Sigmoid colon (tissue), 7 donors: ENCODE measurements around the gene BACE2. TPM values are rescaled to one million over a fixed set of nuclear protein-coding genes. Genes with fewer than 3 reads are reported as not detected.

ENCODE experiments used
- DNase-seq: peaks from one replicate; pipeline ENCODE4 v3.0.0-alpha.2; 2019
- H3K27ac ChIP-seq, 4 donors: fragments of 200-600 bp; sonication (generic); one replicate each; pipeline ENCODE4 v1.5.1; 2016 to 2019; ENCODE audit warnings: mild to moderate bottlenecking in 1 of 4
- H3K27me3 ChIP-seq, 3 donors: fragments of 200-600 bp; sonication (generic); one replicate each; pipeline ENCODE4 v1.5.1; 2019; ENCODE audit warnings: mild to moderate bottlenecking in 1 of 3
- H3K36me3 ChIP-seq, 4 donors: fragments of 200-600 bp; sonication (generic); one replicate each; pipeline ENCODE4 v1.5.1; 2016 to 2019
- H3K4me1 ChIP-seq, 4 donors: fragments of 200-600 bp; sonication (generic); one replicate each; pipeline ENCODE4 v1.5.1; 2017 to 2019
- H3K4me3 ChIP-seq, 4 donors: fragments of 200-600 bp; sonication (generic); one replicate each; pipeline ENCODE4 v1.5.1; 2017 to 2019; ENCODE audit warnings: mild to moderate bottlenecking in 2 of 4, moderate library complexity in 1 of 4
- H3K9me3 ChIP-seq, 4 donors: fragments of 200-600 bp in 3 of 4; sonication (generic) in 3 of 4; one replicate each; pipeline versions ENCODE4 v1.5.1 to v1.6.1; 2013 to 2019
- EP300 ChIP-seq, 4 donors: sonication (generic); formaldehyde crosslinking; IDR thresholded peaks; one replicate each; pipeline ENCODE4 v1.6.1; 2017; ENCODE audit warnings: antibody characterized with exemption in 4 of 4
- POLR2A ChIP-seq, 2 donors: fragments of 450-650 bp; IDR thresholded peaks; one replicate each; pipeline ENCODE4 v1.6.1; 2016; ENCODE audit warnings: antibody characterized with exemption in 2 of 2, mild to moderate bottlenecking in 2 of 2, moderate library complexity in 2 of 2
- POLR2AphosphoS5 ChIP-seq, 4 donors: sonication (generic); formaldehyde crosslinking; IDR thresholded peaks; one replicate each; pipeline ENCODE4 v1.6.1; 2017; ENCODE audit warnings: antibody characterized with exemption in 4 of 4
- WGBS, 2 donors: extraction: QIAGEN DNeasy Blood & Tissue Kit; methylation state at CpG; one replicate each; pipeline ENCODE4 v1.1.7; 2013; 5-methylcytosine and 5-hydroxymethylcytosine counted together
- intact Hi-C: fragments of 100-400 bp; cut with DNase I; formaldehyde crosslinking; loops from one replicate; pipeline ENCODE4 v1.15.1; 2023
- polyA plus RNA-seq, 3 donors: library from polyadenylated mRNA; stranded (reverse); fragments of 200-250 nt; gene quantifications; one replicate each; pipeline ENCODE4 v1.2.3, GENCODE V29; 2013
- total RNA-seq, 4 donors: library from RNA; depleted of rRNA; stranded (reverse); fragments of >200 nt; gene quantifications; one replicate each; pipeline ENCODE4 v1.1.0, GENCODE V29; 2016
- TF ChIP-seq, protein P1 (sequence below), 4 experiments: fragments of 450-650 bp in 3 of 4; fragments of 200-600 bp in 1 of 4; IDR thresholded peaks; one replicate each; pipeline ENCODE4 v1.5.1; 2016 to 2019; ENCODE audit warnings: antibody characterized with exemption in 4 of 4, mild to moderate bottlenecking in 3 of 4, moderate library complexity in 2 of 4
- donor health status: healthy with polysubstance abuse.
- donor health status: Bipolar disorder and iron deficiency.
- donor health status: healthy.

BACE2 gene
- total and polyA plus RNA-seq, 7 donors, result 12.0 to 204 (median 52.8) TPM

DNA sequence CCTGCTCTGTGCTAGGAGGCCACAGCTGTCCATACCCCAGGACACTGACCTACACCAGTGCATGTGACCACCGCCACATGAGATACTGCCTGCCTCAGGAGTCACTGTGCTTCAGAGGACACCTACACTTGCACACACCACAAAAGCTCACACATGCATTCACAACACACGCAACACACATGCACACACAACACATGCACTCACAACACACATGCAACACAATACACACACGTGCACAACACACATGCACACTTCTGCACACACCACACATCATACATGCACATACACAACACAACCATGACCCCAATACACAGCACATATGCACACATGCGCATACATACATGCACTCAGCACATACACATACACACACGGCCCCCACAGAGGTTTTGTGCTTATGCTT, 28.7 kb upstream of the BACE2 start:
- intact Hi-C loops, result loop anchor here (10.0 kb wide), 1 partner anchor 994 kb away; no protein-coding TSS in a partner anchor
- TF ChIP-seq, protein P1, sequence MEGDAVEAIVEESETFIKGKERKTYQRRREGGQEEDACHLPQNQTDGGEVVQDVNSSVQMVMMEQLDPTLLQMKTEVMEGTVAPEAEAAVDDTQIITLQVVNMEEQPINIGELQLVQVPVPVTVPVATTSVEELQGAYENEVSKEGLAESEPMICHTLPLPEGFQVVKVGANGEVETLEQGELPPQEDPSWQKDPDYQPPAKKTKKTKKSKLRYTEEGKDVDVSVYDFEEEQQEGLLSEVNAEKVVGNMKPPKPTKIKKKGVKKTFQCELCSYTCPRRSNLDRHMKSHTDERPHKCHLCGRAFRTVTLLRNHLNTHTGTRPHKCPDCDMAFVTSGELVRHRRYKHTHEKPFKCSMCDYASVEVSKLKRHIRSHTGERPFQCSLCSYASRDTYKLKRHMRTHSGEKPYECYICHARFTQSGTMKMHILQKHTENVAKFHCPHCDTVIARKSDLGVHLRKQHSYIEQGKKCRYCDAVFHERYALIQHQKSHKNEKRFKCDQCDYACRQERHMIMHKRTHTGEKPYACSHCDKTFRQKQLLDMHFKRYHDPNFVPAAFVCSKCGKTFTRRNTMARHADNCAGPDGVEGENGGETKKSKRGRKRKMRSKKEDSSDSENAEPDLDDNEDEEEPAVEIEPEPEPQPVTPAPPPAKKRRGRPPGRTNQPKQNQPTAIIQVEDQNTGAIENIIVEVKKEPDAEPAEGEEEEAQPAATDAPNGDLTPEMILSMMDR (IDR thresholded peaks at IDR 0.05), result no peak
- no peak for TF ChIP-seq EP300 (IDR thresholded peaks at IDR 0.05)
- no peak for TF ChIP-seq POLR2A (IDR thresholded peaks at IDR 0.05)
- TF ChIP-seq POLR2AphosphoS5 (IDR thresholded peaks at IDR 0.05), result no peak
- H3K9me3 ChIP-seq, result no peaks in the 10 kb centered on the region
- H3K27me3 ChIP-seq, result no peaks in the 10 kb centered on the region
- H3K27ac ChIP-seq, result no peak overlapping the region
- DNase-seq, result no peak
- WGBS, 2 donors, result 87 to 88% methylated on average over 5 of the region's 5 CpGs
- H3K4me3 ChIP-seq, result no peak overlapping the region
- H3K4me1 ChIP-seq, result peaks cover 0 to 14% (median 10%) of the 10 kb centered on the region in 4 donors
- H3K36me3 ChIP-seq, result no peaks in the 10 kb centered on the region

DNA sequence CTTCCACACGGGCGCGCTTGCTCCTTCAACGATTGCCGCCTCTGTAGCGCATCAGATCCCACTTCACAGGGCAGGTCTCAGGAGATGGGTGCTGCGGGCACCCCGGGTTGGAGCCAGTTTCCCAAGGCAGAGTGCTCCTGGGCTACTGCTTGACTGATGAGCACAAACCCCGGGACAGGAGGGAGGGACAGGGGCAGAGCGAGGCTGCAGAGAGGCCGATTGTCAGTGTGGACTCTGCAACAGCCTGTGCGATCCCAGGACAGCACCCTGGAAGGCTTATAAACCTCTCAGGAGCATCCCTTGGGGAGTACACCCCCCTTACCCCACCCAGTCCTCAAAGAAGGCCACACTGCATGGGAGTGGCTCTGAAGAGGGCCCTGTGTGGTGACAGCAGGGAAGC, 28.0 kb upstream of the BACE2 start:
- no peak for DNase-seq
- Histone ChIP-seq H3K4me1 (peaks cover 0 to 14% (median 10%) of the 10 kb centered on the region in 4 donors), H3K27me3 (no peaks in the 10 kb centered on the region), H3K36me3 (no peaks in the 10 kb centered on the region), H3K9me3 (no peaks in the 10 kb centered on the region), H3K4me3 (no peak overlapping the region), H3K27ac (no peak overlapping the region)
- TF ChIP-seq, protein P1 (IDR thresholded peaks at IDR 0.05), result no peak
- TF ChIP-seq EP300 (IDR thresholded peaks at IDR 0.05) (no peak), POLR2A (IDR thresholded peaks at IDR 0.05) (no peak), POLR2AphosphoS5 (IDR thresholded peaks at IDR 0.05) (no peak)
- intact Hi-C loops, result loop anchor here (10.0 kb wide), 1 partner anchor 995 kb away; no protein-coding TSS in a partner anchor
- 90 to 92% methylated on average over 12 of the region's 12 CpGs for WGBS, 2 donors

DNA sequence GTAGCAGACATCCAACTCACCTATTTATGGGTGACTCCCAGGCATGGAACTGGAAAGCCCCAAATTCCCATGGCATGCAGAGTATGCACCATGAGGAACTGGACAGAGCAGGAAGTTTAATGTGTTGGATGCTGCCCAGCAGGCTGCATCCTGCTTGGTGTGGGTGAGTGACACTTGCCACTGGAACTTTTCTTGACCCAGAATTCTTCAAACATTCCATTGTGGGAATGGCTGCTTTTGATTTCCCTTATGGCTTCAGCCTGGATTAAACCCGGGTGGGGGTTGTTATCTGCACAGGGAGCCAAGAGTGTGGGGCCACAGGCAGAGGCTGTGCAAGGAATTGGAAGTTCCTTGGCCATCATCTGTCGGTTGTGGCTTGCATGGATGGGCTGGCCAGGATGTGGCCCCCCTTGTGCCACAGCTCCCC, 26.9 kb upstream of the BACE2 start:
- H3K27ac ChIP-seq, result no peak overlapping the region
- H3K9me3 ChIP-seq, result no peaks in the 10 kb centered on the region
- peaks cover 0 to 14% (median 10%) of the 10 kb centered on the region in 4 donors for H3K4me1 ChIP-seq
- H3K4me3 ChIP-seq, result no peak overlapping the region
- no peaks in the 10 kb centered on the region for H3K36me3 ChIP-seq
- no peaks in the 10 kb centered on the region for H3K27me3 ChIP-seq
- WGBS, 2 donors, result 59 to 60% methylated on average over 2 of the region's 2 CpGs
- intact Hi-C loops, result no loop called here
- TF ChIP-seq POLR2AphosphoS5 (IDR thresholded peaks at IDR 0.05) (no peak), POLR2A (IDR thresholded peaks at IDR 0.05) (no peak), EP300 (IDR thresholded peaks at IDR 0.05) (no peak)
- TF ChIP-seq, protein P1 (IDR thresholded peaks at IDR 0.05), result no peak
- DNase-seq, result no peak

DNA sequence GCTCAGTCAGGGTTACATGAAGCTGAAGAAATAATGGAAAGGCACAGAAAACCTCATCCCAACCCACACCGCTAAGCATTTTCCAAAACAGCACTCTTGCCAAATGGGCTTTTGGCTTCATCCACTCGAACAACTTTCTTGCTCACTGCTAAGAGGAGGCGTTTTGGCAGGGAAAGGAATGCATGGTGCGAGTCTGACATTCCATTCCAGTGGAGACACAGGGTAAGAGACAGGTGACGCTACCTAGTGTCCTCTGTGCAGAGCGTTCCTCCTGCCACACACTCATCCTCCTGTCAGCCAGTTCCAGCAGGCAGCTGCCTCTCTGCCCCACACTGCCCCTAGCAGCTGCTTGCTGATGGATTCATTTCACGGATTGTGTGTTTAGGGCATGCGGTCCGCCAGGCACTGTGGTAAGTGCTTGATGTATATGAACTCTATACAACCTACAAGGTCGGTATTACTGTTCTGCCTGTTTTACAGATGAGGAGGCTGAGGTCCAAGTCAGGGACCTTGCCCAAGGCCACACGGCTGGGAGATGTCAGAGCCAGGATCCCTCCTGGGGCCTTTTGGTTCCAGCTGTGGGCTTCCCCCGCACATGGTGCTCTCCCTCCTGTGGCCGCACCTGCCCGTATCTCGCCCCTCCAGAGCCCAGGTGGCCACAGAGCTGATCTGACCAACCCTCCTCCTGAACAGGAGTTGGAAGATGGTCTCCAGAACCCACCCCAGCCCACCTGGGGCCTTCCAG, 25.7 kb upstream of the BACE2 start:
- TF ChIP-seq EP300 (IDR thresholded peaks at IDR 0.05) (no peak), POLR2AphosphoS5 (IDR thresholded peaks at IDR 0.05) (no peak), POLR2A (IDR thresholded peaks at IDR 0.05) (no peak)
- TF ChIP-seq, protein P1 (IDR thresholded peaks at IDR 0.05), result no peak
- no peak overlapping the region for H3K27ac ChIP-seq
- intact Hi-C loops, result no loop called here
- WGBS, 2 donors, result 73 to 76% methylated on average over 15 of the region's 15 CpGs
- H3K4me1 ChIP-seq, result peaks cover 0 to 14% (median 10%) of the 10 kb centered on the region in 4 donors
- H3K36me3 ChIP-seq, result no peaks in the 10 kb centered on the region
- H3K9me3 ChIP-seq, result no peaks in the 10 kb centered on the region
- DNase-seq, result no peak
- no peak overlapping the region for H3K4me3 ChIP-seq
- no peaks in the 10 kb centered on the region for H3K27me3 ChIP-seq
